NCI-H446 treated with DMSO at 0.1 percent for 48 hours (cell line): ENCODE measurements around the gene TNNI3K.

Experiments used
- DNase-seq: peaks from one replicate; lab custom pipeline; 2025; lab: John Stamatoyannopoulos, UW

TNNI3K gene

GRCh38 chr1:74571493-74571800 lies 336.3 kb downstream of the TNNI3K start:
- no peak for DNase-seq

GRCh38 chr1:74571891-74572290 lies 336.7 kb downstream of the TNNI3K start:
- DNase-seq = no peak

- DNase-seq = no peak
Measured at GRCh38 chr1:74578101-74578500, 342.9 kb downstream of the TNNI3K start.

DNA sequence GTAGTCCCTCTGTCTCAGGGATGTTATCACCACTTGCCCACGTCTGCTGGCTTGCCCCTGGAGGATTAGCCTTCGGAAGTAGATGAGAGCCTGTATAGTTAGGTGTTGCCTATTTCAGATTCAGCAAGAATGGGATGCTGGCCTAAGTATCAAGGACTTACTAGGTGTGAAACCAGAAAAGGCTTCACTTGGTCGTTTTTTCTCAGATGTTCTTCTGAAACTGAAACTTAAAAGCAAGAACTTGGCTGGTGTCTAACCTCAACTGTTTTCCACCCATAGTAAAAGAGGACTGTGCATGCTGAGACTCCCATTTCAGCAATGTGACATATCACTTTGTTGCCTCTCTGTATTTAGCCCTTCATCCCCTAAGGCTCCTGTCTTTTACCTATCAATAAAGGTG lies 344.2 kb downstream of the TNNI3K start:
- no peak for DNase-seq

GRCh38 chr1:74583397-74583796 lies 348.2 kb downstream of the TNNI3K start:
- DNase-seq = no peak

GRCh38 chr1:74584185-74584584 lies 349.0 kb downstream of the TNNI3K start:
- DNase-seq = no peak

- DNase-seq = no peak
Measured at GRCh38 chr1:74586253-74586897, 351.2 kb downstream of the TNNI3K start.

- no peak for DNase-seq
Measured at GRCh38 chr1:74587888-74588287, 352.7 kb downstream of the TNNI3K start.

- DNase-seq = no peak
Measured at GRCh38 chr1:74590288-74590687, 355.1 kb downstream of the TNNI3K start.

DNA sequence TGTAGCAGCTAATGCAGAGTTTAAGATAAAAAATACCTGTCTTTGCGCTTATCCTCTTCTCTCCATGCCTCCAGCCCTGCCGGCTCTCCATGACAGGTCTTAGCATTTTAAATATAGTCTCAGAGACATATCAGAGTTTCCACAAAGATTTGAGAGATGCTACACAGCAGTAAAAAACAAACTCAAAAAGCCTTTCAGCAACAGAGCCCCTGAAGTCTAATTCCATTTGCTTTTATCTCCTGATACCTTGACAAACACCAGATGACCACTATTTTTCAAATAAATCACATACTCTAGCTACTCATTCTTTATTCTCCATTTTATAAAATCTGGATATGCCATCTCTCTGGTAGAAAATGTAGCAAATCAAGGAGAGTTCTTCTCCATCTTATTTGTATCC lies 356.8 kb downstream of the TNNI3K start:
- DNase-seq = no peak

- DNase-seq = no peak
Measured at GRCh38 chr1:74592580-74593355, 357.6 kb downstream of the TNNI3K start.
